Right ventricle myocardium inferior (tissue), 1 donor: ENCODE results near the gene CCDC17. TPM values are rescaled to one million over a fixed set of nuclear protein-coding genes. Genes with fewer than 3 reads are reported as not detected.

ENCODE experiments used
- ATAC-seq: fragments of 200-7000 bp; cut with Tn5 transposase; one replicate; pipeline ENCODE4 v1.9.1; 2020; ENCODE audit warnings: mild to moderate bottlenecking, moderate library complexity
- DNase-seq: peaks from one replicate; pipeline ENCODE4 v3.0.0; 2021; ENCODE audit errors: missing footprints
- intact Hi-C: fragments of 100-400 bp; cut with DNase I; formaldehyde crosslinking; loops from one replicate; pipeline ENCODE4 v1.11.0; 2022
- total RNA-seq: library from RNA; stranded (reverse); fragmentation: NEBNext Ultra II Directional; extraction: Animal tissue kit (Norgen Biotek cat#: 25700); gene quantifications from one replicate; pipeline ENCODE4 v1.2.1, GENCODE V29; 2021
- donor health status: DM: no; HTN: yes; CAD: no; lungs with severe emphysema.

The CCDC17 gene
- total RNA-seq, 1 donor from 2014 or later, result 1.2 TPM

GRCh38 chr1:45586769-45587168 lies 37.1 kb downstream of the CCDC17 start:
- intact Hi-C loops, result loop anchor here (10.0 kb wide), 1 partner anchor 782 kb away; the partner anchor contains the start of genes BTBD19, DYNLT4 and PLK3
- DNase-seq, result no peak
- no peak for ATAC-seq

- intact Hi-C loops, result loop anchor here (2.0 to 10.0 kb wide), 2 partner anchors 101 to 781 kb away; partner anchors contain the start of genes BTBD19, DYNLT4, GPBP1L1 and PLK3
These were observed 38.3 kb downstream of the CCDC17 start for GRCh38 chr1:45585496-45586075.

GRCh38 chr1:45585110-45585426 lies 38.8 kb downstream of the CCDC17 start:
- intact Hi-C loops, result loop anchor here (2.0 to 10.0 kb wide), 2 partner anchors 102 to 780 kb away; partner anchors contain the start of genes BTBD19, DYNLT4, GPBP1L1 and PLK3
- DNase-seq (no peak), ATAC-seq (no peak)

More at GRCh38 chr1:45585496-45586075, 38.3 kb downstream of the CCDC17 start:
- DNase-seq (no peak), ATAC-seq (no peak)

- ATAC-seq (peak; percentile 82), DNase-seq (peak; percentile 94)
- intact Hi-C loops, result loop anchor here (2.0 to 10.0 kb wide), 2 partner anchors 102 to 780 kb away; partner anchors contain the start of genes BTBD19, DYNLT4, GPBP1L1 and PLK3
These were observed 39.3 kb downstream of the CCDC17 start for GRCh38 chr1:45584351-45585109.

- intact Hi-C loops, result loop anchor here (2.0 to 10.0 kb wide), 2 partner anchors 103 to 779 kb away; partner anchors contain the start of genes BTBD19, DYNLT4, GPBP1L1 and PLK3
- DNase-seq (peak; percentile 94), ATAC-seq (peak; percentile 92)
These were observed 40.0 kb downstream of the CCDC17 start, which contains the start of gene NASP for GRCh38 chr1:45583666-45584350. NASP (plus strand) TSS chr1:45584041; CDS start chr1:45584147, 106 bp downstream.

- intact Hi-C loops, result loop anchor here (10.0 kb wide), 1 partner anchor 778 kb away; the partner anchor contains the start of genes BTBD19, DYNLT4 and PLK3
- DNase-seq, result peak; percentile 95
- peak; percentile 93 for ATAC-seq
These were observed 40.6 kb downstream of the CCDC17 start for GRCh38 chr1:45583264-45583665.

- intact Hi-C loops, result no loop called here
- no peak for ATAC-seq
- DNase-seq, result no peak
These were observed 49.7 kb downstream of the CCDC17 start for GRCh38 chr1:45574105-45574626.

GRCh38 chr1:45573231-45573804 lies 50.5 kb downstream of the CCDC17 start:
- ATAC-seq (no peak), DNase-seq (no peak)
- intact Hi-C loops, result no loop called here

GRCh38 chr1:45570631-45571030 lies 53.2 kb downstream of the CCDC17 start:
- DNase-seq (no peak), ATAC-seq (no peak)
- intact Hi-C loops, result loop anchor here (1.0 kb wide), 1 partner anchor 210 kb away; no protein-coding TSS in a partner anchor

Other genes with a start within 250 kb of the CCDC17 start
- gene TESK2, start 132.9 kb downstream of the CCDC17 start, total RNA-seq, result 1.5 TPM
- 0.41 TPM for gene CCDC163, start 124.0 kb downstream of the CCDC17 start, total RNA-seq
- 26.0 TPM for gene MMACHC, start 123.8 kb downstream of the CCDC17 start, total RNA-seq
- 314 TPM for gene PRDX1, start 102.2 kb downstream of the CCDC17 start, total RNA-seq
- 55.9 TPM for gene AKR1A1, start 73.2 kb downstream of the CCDC17 start, total RNA-seq
- gene NASP, start 40.0 kb downstream of the CCDC17 start, total RNA-seq, result 28.5 TPM
- 74.0 TPM for gene GPBP1L1, start 62.5 kb upstream of the CCDC17 start, total RNA-seq
- 22.1 TPM for gene TMEM69, start 64.1 kb upstream of the CCDC17 start, total RNA-seq
- 11.6 TPM for gene IPP, start 126.6 kb upstream of the CCDC17 start, total RNA-seq
- 100 TPM for gene MAST2, start 179.6 kb upstream of the CCDC17 start, total RNA-seq